Measurements from ENCODE around the gene LRP1B. TPM values are rescaled to one million over a fixed set of nuclear protein-coding genes. Genes with fewer than 3 reads are reported as not detected.
A peak's percentile ranks its signal among the peaks of the same experiment; 100 is the strongest.

LRP1B gene
- total RNA-seq, 2 donors from 2014 or later: 0.52 to 3.0 TPM

DNA sequence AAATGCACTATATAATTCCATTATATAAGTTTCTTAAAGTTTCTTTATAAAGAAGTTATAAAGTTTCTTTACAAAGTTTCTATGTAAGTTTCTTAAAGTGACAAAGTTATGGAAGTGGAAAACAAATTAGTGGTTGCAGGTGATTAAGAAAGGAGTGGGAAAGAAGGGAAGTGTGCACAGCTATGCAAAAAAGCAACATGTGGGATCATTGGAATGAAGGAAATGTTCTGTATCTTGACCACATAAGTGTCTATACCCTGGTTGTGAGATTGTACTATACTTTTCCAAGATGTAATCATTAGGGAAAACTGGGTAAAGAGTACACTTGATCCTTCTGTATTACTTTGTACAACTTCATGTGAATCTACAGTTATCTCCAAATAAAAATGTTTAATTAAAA is 1541.1 kb downstream of the LRP1B start:
- Histone ChIP-seq H3K27ac (no peak overlapping the region), H3K36me3 (replicated peaks in 1 of 2; ENCODE audit: insufficient read depth in 1 of 2, low read depth in 2 of 2) (no peaks in the 10 kb centered on the region), H3K4me3 (no peak overlapping the region), H3K4me1 (no peaks in the 10 kb centered on the region), H3K27me3 (no peaks in the 10 kb centered on the region), H3K9me3 (no peaks in the 10 kb centered on the region)
- intact Hi-C loops (cut with DNase I): no loop called here
- no peak for ATAC-seq
- no peak for DNase-seq
- no peak for TF ChIP-seq POLR2A (IDR thresholded peaks at IDR 0.05)
- TF ChIP-seq, protein P1, sequence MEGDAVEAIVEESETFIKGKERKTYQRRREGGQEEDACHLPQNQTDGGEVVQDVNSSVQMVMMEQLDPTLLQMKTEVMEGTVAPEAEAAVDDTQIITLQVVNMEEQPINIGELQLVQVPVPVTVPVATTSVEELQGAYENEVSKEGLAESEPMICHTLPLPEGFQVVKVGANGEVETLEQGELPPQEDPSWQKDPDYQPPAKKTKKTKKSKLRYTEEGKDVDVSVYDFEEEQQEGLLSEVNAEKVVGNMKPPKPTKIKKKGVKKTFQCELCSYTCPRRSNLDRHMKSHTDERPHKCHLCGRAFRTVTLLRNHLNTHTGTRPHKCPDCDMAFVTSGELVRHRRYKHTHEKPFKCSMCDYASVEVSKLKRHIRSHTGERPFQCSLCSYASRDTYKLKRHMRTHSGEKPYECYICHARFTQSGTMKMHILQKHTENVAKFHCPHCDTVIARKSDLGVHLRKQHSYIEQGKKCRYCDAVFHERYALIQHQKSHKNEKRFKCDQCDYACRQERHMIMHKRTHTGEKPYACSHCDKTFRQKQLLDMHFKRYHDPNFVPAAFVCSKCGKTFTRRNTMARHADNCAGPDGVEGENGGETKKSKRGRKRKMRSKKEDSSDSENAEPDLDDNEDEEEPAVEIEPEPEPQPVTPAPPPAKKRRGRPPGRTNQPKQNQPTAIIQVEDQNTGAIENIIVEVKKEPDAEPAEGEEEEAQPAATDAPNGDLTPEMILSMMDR (IDR thresholded peaks at IDR 0.05): no peak

DNA sequence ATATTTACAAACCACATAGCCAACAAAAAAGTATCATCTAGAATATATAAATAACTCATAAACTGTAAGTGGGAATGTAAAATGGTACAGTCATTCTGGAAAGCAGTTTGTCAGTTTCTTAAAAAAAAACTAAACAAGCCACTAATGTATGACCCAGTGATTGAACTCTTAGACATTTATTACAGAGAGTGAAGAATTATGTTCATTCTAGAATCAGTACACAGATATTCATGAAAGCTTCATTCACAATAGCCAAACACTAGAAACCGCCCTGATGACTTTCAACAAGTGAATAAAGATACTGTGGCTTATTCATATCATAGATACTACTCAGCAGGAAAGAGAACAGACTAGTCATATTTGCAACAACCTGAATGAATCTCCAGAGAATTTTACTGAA is 1541.5 kb downstream of the LRP1B start:
- Histone ChIP-seq H3K36me3 (replicated peaks in 1 of 2; ENCODE audit: insufficient read depth in 1 of 2, low read depth in 2 of 2) (no peaks in the 10 kb centered on the region), H3K9me3 (no peaks in the 10 kb centered on the region), H3K27ac (no peak overlapping the region), H3K27me3 (no peaks in the 10 kb centered on the region), H3K4me1 (no peaks in the 10 kb centered on the region), H3K4me3 (no peak overlapping the region)
- intact Hi-C loops (cut with DNase I): no loop called here
- WGBS, 2 donors: 63 to 72% methylated on average over 1 of the region's 1 CpG
- ATAC-seq (no peak), DNase-seq (no peak)
- TF ChIP-seq, protein P1 (IDR thresholded peaks at IDR 0.05): no peak
- TF ChIP-seq POLR2A (IDR thresholded peaks at IDR 0.05): no peak

DNA sequence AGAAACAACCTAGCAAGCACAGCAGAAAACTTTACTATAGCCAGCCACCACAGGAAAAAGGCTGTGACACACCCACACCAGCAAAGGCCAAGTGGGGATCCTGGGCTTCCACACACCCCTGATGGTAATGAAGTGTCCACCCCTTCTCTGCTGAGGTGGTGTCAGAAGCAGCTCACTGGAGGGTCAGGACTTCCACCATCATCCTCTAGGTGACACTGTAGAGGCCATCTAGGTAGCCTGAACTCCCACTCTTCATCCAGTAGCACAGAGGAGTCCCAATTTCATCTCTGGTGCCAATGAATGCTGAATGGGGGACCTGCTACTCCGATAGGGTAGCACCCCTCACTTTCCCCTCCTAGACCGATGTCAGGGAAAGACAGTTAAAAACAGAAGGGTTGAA is 1544.4 kb downstream of the LRP1B start:
- H3K9me3 ChIP-seq: no peaks in the 10 kb centered on the region
- 50 to 64% methylated on average over 2 of the region's 2 CpGs for WGBS, 2 donors
- no peaks in the 10 kb centered on the region for H3K27me3 ChIP-seq
- no peaks in the 10 kb centered on the region for H3K4me1 ChIP-seq
- no peak overlapping the region for H3K27ac ChIP-seq
- peak in 3 of 4 donors; percentile 9 to 36 (median 27) for DNase-seq
- intact Hi-C loops (cut with DNase I): no loop called here
- ATAC-seq: peak; percentile 56
- no peaks in the 10 kb centered on the region for H3K36me3 ChIP-seq (replicated peaks in 1 of 2; ENCODE audit: insufficient read depth in 1 of 2, low read depth in 2 of 2)
- TF ChIP-seq, protein P1 (IDR thresholded peaks at IDR 0.05): peak in 6 of 7 experiments; percentile 12 to 37 (median 26)
- no peak for TF ChIP-seq POLR2A (IDR thresholded peaks at IDR 0.05)
- no peak overlapping the region for H3K4me3 ChIP-seq

DNA sequence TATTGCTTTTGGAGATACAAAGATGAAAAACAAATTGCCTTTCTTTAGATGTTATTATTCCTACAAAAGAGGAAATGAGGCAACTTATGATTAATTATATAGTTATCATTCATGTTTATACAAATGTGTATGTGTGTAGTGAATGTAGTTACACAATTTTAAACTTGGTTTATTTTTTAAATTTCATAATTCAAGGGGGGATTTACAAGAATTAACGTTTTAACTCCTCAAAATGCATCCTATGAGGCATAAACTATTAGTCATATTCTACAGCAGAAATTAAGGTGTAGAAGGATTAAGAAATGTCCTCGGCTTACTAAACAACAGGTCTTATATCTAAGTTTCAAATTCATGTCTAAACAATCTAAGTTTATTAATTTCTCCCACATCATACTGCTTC is 1545.8 kb downstream of the LRP1B start:
- intact Hi-C loops (cut with DNase I): no loop called here
- no peak overlapping the region for H3K27ac ChIP-seq
- no peaks in the 10 kb centered on the region for H3K36me3 ChIP-seq (replicated peaks in 1 of 2; ENCODE audit: insufficient read depth in 1 of 2, low read depth in 2 of 2)
- no peak for DNase-seq
- TF ChIP-seq, protein P1 (IDR thresholded peaks at IDR 0.05): no peak
- TF ChIP-seq POLR2A (IDR thresholded peaks at IDR 0.05): no peak
- WGBS, 2 donors: 39 to 41% methylated on average over 2 of the region's 2 CpGs
- H3K4me3 ChIP-seq: no peak overlapping the region
- no peaks in the 10 kb centered on the region for H3K9me3 ChIP-seq
- no peaks in the 10 kb centered on the region for H3K4me1 ChIP-seq
- H3K27me3 ChIP-seq: no peaks in the 10 kb centered on the region
- no peak for ATAC-seq

DNA sequence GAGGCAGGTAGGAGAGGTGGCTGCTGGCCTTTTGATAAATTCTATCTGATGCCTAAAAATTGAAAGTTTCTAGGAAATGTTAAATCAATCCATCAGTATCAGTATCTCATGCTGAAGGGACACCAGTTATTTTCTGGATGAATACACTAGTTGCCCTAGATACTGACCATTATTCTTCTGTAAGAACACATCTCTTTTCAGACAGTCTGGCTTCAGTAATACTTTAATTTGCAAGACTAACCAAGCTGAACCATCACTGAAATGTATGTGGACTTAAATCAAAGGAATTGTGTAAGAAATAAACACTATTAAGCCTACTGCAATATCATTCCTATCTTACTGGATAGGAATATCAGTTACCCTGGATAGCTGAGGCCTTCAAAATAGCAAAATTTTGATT is 1546.3 kb downstream of the LRP1B start:
- TF ChIP-seq, protein P1 (IDR thresholded peaks at IDR 0.05): no peak
- TF ChIP-seq POLR2A (IDR thresholded peaks at IDR 0.05): no peak

More for the DNA sequence above, 1546.3 kb downstream of the LRP1B start:
- intact Hi-C loops (cut with DNase I): no loop called here
- Histone ChIP-seq H3K4me1 (no peaks in the 10 kb centered on the region), H3K36me3 (replicated peaks in 1 of 2; ENCODE audit: insufficient read depth in 1 of 2, low read depth in 2 of 2) (no peaks in the 10 kb centered on the region), H3K4me3 (no peak overlapping the region), H3K27ac (no peak overlapping the region), H3K9me3 (no peaks in the 10 kb centered on the region), H3K27me3 (no peaks in the 10 kb centered on the region)
- no peak for DNase-seq
- no peak for ATAC-seq
